ENCODE data around the gene KYAT1. TPM values are rescaled to one million over a fixed set of nuclear protein-coding genes. Genes with fewer than 3 reads are reported as not detected.
A peak's percentile ranks its signal among the peaks of the same experiment; 100 is the strongest.

KYAT1 gene
- polyA plus RNA-seq (10.9 to 13.9 TPM (median 13.9 TPM) in 3 replicates), polyA minus RNA-seq (6.9 to 19.5 TPM (median 10.4 TPM) in 3 replicates)
- 0.94 TPM for polyA plus RNA-seq (2011; ENCODE audit: low read depth)
- 7.3 and 10.5 TPM in 2 replicates for polyA plus RNA-seq (2011; cell fraction: cytosol; rRNA removed)
- 16.3 and 20.8 TPM in 2 replicates for polyA plus RNA-seq (2011; cell fraction: nucleus; rRNA removed)
- 5.3 and 10.5 TPM in 2 replicates for polyA plus RNA-seq (2012; ENCODE audit: low replicate concordance)
- 9.8 TPM for polyA minus RNA-seq (2011; cell fraction: cytosol; rRNA and poly(A)+ RNA removed)
- 4.2 and 5.6 TPM in 2 replicates for polyA minus RNA-seq (2011; cell fraction: nucleus; rRNA and poly(A)+ RNA removed)

DNA sequence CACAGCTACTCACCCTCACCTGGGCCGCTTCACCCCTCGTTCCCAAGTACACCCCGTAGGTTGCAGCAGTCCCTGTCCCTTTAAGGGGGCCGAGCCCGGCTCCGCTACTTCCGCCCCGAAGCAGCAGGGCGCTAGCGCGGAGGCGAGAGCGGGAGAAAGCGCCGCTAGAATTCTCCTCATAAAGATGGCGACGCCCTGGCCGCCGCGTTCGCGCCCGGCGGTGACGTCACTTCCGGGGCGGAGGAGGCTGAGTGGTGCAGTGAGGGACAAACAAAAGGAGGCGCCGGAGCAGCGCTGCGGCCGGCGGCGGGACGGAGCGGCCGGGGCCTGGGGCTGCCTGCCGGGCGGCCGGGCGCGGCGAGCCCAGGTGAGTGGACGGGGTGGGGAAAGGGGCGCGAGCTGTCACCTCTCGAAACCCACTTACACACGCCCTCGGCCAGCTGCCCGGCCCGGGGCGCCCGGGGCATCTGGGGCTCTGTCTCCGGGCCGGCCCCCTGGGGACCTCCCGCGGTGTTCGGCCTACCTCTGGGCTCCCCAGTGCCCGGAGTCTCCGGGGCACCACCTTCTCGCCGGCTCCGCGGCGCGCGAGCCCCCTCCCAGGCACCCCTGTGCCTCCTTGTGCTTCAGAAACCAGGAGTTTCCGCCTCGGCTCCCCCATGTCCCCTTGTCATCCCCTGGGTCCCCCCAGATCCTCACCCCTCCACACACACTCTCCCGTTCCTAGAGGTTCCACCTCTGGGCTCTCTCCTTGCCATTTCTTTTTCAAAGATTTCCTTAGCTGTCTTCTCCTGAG is at the start of gene KYAT1, which contains the start of gene LRRC8A:
Gene KYAT1 (minus strand): TSS at position 67 of the 793 bp plus-strand sequence. CDS start 36,545 bp downstream, outside the sequence.
Gene LRRC8A (plus strand): TSS at position 250 of the 793 bp plus-strand sequence. CDS start 25,032 bp downstream, outside the sequence.
- Histone ChIP-seq H3K27me3 (ENCODE audit: control insufficient read depth, extremely low read depth, insufficient read depth, low read length) (no peaks in the 10 kb centered on the region), H3K9me3 (ENCODE audit: control insufficient read depth, low read depth, low read length) (no peaks in the 10 kb centered on the region), H2AFZ (ENCODE audit: control insufficient read depth, low read length) (peak within 1 kb of the TSS; percentile 86), H3K27ac (ENCODE audit: control insufficient read depth, insufficient read depth, low read length) (peak within 1 kb of the TSS; percentile 85), H3K4me3 (ENCODE audit: control insufficient read depth in 2 of 3, extremely low read depth in 1 of 3, insufficient read depth in 2 of 3, low read depth in 1 of 3, low read length in 3 of 3) (peak within 1 kb of the TSS; percentile 92 to 100 (median 99)), H4K20me1 (ENCODE audit: control insufficient read depth, extremely low read depth, insufficient read depth, low read length) (peaks cover 5% of the 10 kb centered on the region), H3K9me1 (ENCODE audit: control insufficient read depth, extremely low read depth, insufficient read depth, low read length) (peaks cover 4% of the 10 kb centered on the region), H3K9ac (ENCODE audit: control insufficient read depth, extremely low read depth, insufficient read depth, low read length) (peak within 1 kb of the TSS; percentile 85), H3K4me2 (ENCODE audit: control insufficient read depth, extremely low read depth, insufficient read depth, low read depth, low read length) (peak within 1 kb of the TSS; percentile 100), H3K36me3 (ENCODE audit: control insufficient read depth in 2 of 2, extremely low read depth in 1 of 2, insufficient read depth in 2 of 2, low read length in 2 of 2) (peaks cover 17 to 20% of the 10 kb centered on the region in 2 experiments), H3K4me1 (ENCODE audit: control insufficient read depth, extremely low read depth, insufficient read depth, low read length) (peaks cover 52% of the 10 kb centered on the region), H3K79me2 (ENCODE audit: control insufficient read depth, insufficient read depth, low read length) (peaks cover 79% of the 10 kb centered on the region)
- dilution Hi-C loops (cut with MboI; ENCODE audit: extremely low pct_ligation_motif_present, low sequenced_read_pairs): no loop called here
- DNase-seq (ENCODE audit: low read depth, low spot score): peak; percentile 67
- no peak for TF ChIP-seq EZH2 (IDR thresholded peaks at IDR 0.05; ENCODE audit: low read length)
- TF ChIP-seq, protein P1, sequence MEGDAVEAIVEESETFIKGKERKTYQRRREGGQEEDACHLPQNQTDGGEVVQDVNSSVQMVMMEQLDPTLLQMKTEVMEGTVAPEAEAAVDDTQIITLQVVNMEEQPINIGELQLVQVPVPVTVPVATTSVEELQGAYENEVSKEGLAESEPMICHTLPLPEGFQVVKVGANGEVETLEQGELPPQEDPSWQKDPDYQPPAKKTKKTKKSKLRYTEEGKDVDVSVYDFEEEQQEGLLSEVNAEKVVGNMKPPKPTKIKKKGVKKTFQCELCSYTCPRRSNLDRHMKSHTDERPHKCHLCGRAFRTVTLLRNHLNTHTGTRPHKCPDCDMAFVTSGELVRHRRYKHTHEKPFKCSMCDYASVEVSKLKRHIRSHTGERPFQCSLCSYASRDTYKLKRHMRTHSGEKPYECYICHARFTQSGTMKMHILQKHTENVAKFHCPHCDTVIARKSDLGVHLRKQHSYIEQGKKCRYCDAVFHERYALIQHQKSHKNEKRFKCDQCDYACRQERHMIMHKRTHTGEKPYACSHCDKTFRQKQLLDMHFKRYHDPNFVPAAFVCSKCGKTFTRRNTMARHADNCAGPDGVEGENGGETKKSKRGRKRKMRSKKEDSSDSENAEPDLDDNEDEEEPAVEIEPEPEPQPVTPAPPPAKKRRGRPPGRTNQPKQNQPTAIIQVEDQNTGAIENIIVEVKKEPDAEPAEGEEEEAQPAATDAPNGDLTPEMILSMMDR (optimal IDR thresholded peaks at IDR 0.05 in 1 of 3, IDR thresholded peaks at IDR 0.05 in 1 of 3, conservative IDR thresholded peaks at IDR 0.05 in 1 of 3; ENCODE audit: extremely low read depth in 1 of 3, insufficient read depth in 2 of 3, low read length in 3 of 3): no peak
- no peak for FAIRE-seq

DNA sequence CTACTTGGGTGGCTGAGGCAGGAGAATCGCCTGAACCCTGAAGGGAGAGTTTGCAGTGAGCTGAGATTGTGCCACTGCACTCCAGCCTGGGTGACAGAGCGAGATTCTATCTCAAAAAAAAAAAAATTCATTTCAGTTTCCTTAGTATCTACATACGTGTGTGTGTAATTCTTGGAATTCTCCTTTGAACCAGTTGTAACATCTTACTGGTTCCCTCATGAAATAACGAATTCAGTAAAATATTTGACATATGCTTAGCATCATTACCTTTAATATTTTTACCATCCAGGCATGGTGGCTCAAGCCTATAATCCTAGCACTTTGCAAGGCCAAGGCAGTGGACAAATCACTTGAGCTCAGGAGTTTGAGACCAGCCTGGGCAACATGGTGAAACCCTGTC is 47.8 kb upstream of the KYAT1 start:
- Histone ChIP-seq H2AFZ (ENCODE audit: control insufficient read depth, low read length) (no peak overlapping the region), H3K27me3 (ENCODE audit: control insufficient read depth, extremely low read depth, insufficient read depth, low read length) (no peaks in the 10 kb centered on the region), H3K9me1 (ENCODE audit: control insufficient read depth, extremely low read depth, insufficient read depth, low read length) (no peaks in the 10 kb centered on the region), H3K4me2 (ENCODE audit: control insufficient read depth, extremely low read depth, insufficient read depth, low read depth, low read length) (no peak overlapping the region), H4K20me1 (ENCODE audit: control insufficient read depth, extremely low read depth, insufficient read depth, low read length) (no peaks in the 10 kb centered on the region), H3K36me3 (ENCODE audit: control insufficient read depth in 2 of 2, extremely low read depth in 1 of 2, insufficient read depth in 2 of 2, low read length in 2 of 2) (no peaks in the 10 kb centered on the region), H3K9me3 (ENCODE audit: control insufficient read depth, low read depth, low read length) (no peaks in the 10 kb centered on the region), H3K9ac (ENCODE audit: control insufficient read depth, extremely low read depth, insufficient read depth, low read length) (no peak overlapping the region), H3K4me3 (ENCODE audit: control insufficient read depth in 2 of 3, extremely low read depth in 1 of 3, insufficient read depth in 2 of 3, low read depth in 1 of 3, low read length in 3 of 3) (no peak overlapping the region), H3K27ac (ENCODE audit: control insufficient read depth, insufficient read depth, low read length) (no peak overlapping the region), H3K4me1 (ENCODE audit: control insufficient read depth, extremely low read depth, insufficient read depth, low read length) (peaks cover 13% of the 10 kb centered on the region), H3K79me2 (ENCODE audit: control insufficient read depth, insufficient read depth, low read length) (no peaks in the 10 kb centered on the region)
- no peak for FAIRE-seq
- no peak for DNase-seq (ENCODE audit: low read depth, low spot score)
- dilution Hi-C loops (cut with MboI; ENCODE audit: extremely low pct_ligation_motif_present, low sequenced_read_pairs): no loop called here
- no peak for TF ChIP-seq EZH2 (IDR thresholded peaks at IDR 0.05; ENCODE audit: low read length)
- TF ChIP-seq, protein P1 (optimal IDR thresholded peaks at IDR 0.05 in 1 of 3, IDR thresholded peaks at IDR 0.05 in 1 of 3, conservative IDR thresholded peaks at IDR 0.05 in 1 of 3; ENCODE audit: extremely low read depth in 1 of 3, insufficient read depth in 2 of 3, low read length in 3 of 3): no peak

All from keratinocyte (primary cell).